OCI-LY3 (cell line): ENCODE results near the gene CST4.

Experiments
- EZH2phosphoT487 ChIP-seq: fragments of 200-600 bp; shearing (Covaris generic); IDR thresholded peaks from 2 replicates; pipeline ENCODE4 v1.6.1; 2018; ENCODE audit warnings: antibody characterized with exemption, mixed run types, low read depth
- TF ChIP-seq, protein P1 (sequence below): fragments of 200-600, 300-600 bp; sonication (generic); IDR thresholded peaks from 2 replicates; pipeline ENCODE4 v1.5.1; 2014; ENCODE audit warnings: antibody characterized with exemption, low read length, low read depth

DNA sequence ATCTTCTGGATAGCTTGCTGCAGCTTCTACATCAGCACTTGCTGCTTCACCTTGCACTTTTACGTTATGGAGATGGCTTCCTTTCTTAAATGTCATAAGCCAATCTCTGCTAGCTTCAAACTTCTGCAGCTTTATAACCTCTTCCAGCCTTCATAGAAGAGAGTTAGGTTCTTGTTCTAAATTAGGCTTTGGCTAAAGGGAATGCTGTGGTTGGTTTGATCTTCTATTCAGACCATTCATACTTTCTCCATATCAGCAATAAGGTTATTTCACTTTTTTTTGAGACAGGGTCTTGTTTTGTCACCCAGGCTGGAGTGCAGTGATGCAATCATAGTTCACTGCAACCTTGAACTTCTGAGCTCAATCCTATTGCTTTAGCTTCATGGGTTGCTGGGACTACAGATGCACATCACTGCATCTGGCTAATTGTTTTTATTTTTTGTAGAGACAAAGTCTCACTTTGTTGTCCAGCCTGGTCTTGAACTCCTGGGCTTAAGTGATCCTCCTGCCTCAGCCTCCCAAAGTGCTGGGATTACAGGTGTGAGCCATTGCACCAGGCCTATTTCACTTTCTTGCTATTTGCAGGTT lies 38.9 kb downstream of the CST4 start:
- TF ChIP-seq, protein P1, sequence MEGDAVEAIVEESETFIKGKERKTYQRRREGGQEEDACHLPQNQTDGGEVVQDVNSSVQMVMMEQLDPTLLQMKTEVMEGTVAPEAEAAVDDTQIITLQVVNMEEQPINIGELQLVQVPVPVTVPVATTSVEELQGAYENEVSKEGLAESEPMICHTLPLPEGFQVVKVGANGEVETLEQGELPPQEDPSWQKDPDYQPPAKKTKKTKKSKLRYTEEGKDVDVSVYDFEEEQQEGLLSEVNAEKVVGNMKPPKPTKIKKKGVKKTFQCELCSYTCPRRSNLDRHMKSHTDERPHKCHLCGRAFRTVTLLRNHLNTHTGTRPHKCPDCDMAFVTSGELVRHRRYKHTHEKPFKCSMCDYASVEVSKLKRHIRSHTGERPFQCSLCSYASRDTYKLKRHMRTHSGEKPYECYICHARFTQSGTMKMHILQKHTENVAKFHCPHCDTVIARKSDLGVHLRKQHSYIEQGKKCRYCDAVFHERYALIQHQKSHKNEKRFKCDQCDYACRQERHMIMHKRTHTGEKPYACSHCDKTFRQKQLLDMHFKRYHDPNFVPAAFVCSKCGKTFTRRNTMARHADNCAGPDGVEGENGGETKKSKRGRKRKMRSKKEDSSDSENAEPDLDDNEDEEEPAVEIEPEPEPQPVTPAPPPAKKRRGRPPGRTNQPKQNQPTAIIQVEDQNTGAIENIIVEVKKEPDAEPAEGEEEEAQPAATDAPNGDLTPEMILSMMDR: no peak
- TF ChIP-seq EZH2phosphoT487: no peak
